PC-9 (cell line): ENCODE measurements around the gene ADAR. TPM values are rescaled to one million over a fixed set of nuclear protein-coding genes. Genes with fewer than 3 reads are reported as not detected.

Source experiments
- BruUV-seq: library from RNA; stranded (reverse); fragments of 400-500 nt; replicated peaks from 2 replicates; lab custom pipeline; 2021; lab: Mats Ljungman, UMichigan
- CTCF ChIA-PET: fragments of 300-600 bp; sonication (Branson Sonifier 250); formaldehyde crosslinking; loops from one replicate; lab custom pipeline; 2022; ENCODE audit warnings: antibody characterized with exemption; lab: Charles Lee
- POLR2A ChIA-PET: fragments of 300-600 bp; sonication (Branson Sonifier 250); formaldehyde crosslinking; loops from one replicate; lab custom pipeline; 2022; ENCODE audit warnings: antibody characterized with exemption; ENCODE audit not compliant: unreplicated experiment; lab: Charles Lee
- DNase-seq, 2 experiments: peaks; one replicate each; pipeline versions ENCODE4 v3.0.0 to v3.0.0-alpha.2; 2015 to 2022; ENCODE audit warnings: mixed read lengths in 1 of 2
- H2AFZ ChIP-seq: fragments of 200-600 bp; sonication (generic); 2 replicates; pipeline ENCODE4 v1.8.1; 2017; ENCODE audit warnings: antibody characterized with exemption
- H3F3A ChIP-seq: fragments of 200-600 bp; sonication (generic); 2 replicates; pipeline ENCODE4 v1.8.1; 2017; ENCODE audit warnings: antibody characterized with exemption, mild to moderate bottlenecking, low read depth; ENCODE audit not compliant: insufficient read depth
- H3K27ac ChIP-seq: fragments of 200-600 bp; sonication (generic); 2 replicates; pipeline ENCODE4 v1.6.1; 2016; ENCODE audit warnings: mixed run types
- H3K27me3 ChIP-seq: fragments of 200-600 bp; sonication (generic); 2 replicates; pipeline ENCODE4 v1.6.1; 2016; ENCODE audit warnings: low read depth, mixed run types; ENCODE audit not compliant: insufficient read depth
- H3K36me3 ChIP-seq: fragments of 200-600 bp; sonication (generic); 2 replicates; pipeline ENCODE4 v1.6.1; 2016; ENCODE audit warnings: low read depth, mixed run types
- H3K4me1 ChIP-seq: fragments of 200-600 bp; sonication (generic); replicated peaks from 2 replicates; pipeline ENCODE4 v1.6.1; 2016; ENCODE audit warnings: mixed run types; ENCODE audit not compliant: insufficient read depth
- H3K4me2 ChIP-seq: fragments of 200-600 bp; sonication (generic); 2 replicates; pipeline ENCODE4 v1.6.1; 2017; ENCODE audit warnings: mixed run types
- H3K4me3 ChIP-seq: fragments of 200-600 bp; sonication (generic); 2 replicates; pipeline ENCODE4 v1.6.1; 2016; ENCODE audit warnings: mixed run types
- H3K79me2 ChIP-seq: fragments of 200-600 bp; sonication (generic); 2 replicates; pipeline ENCODE4 v1.6.1; 2017; ENCODE audit warnings: low read depth, mixed run types
- H3K9me2 ChIP-seq: fragments of 200-600 bp; sonication (generic); 2 replicates; pipeline ENCODE4 v1.8.1; 2017; ENCODE audit warnings: mild to moderate bottlenecking; ENCODE audit not compliant: insufficient read depth
- H3K9me3 ChIP-seq: fragments of 200-600 bp; sonication (generic); 2 replicates; pipeline ENCODE4 v1.8.1; 2016; ENCODE audit warnings: low read depth; ENCODE audit not compliant: insufficient read depth
- H4K20me1 ChIP-seq: fragments of 200-600 bp; sonication (generic); 2 replicates; pipeline ENCODE4 v1.8.1; 2017; ENCODE audit not compliant: insufficient read depth
- CTCF ChIP-seq: fragments of 200-600 bp; sonication (generic); conservative IDR thresholded peaks from 2 replicates; pipeline ENCODE4 v1.6.1; 2017; ENCODE audit warnings: mixed run types, antibody characterized with exemption, mild to moderate bottlenecking, moderate library complexity
- EZH2 ChIP-seq: fragments of 200-600 bp; sonication (generic); IDR thresholded peaks from 2 replicates; pipeline ENCODE4 v1.8.0; 2017; ENCODE audit warnings: antibody characterized with exemption, low read depth
- intact Hi-C: fragments of 100-400 bp; cut with micrococcal nuclease; formaldehyde crosslinking; loops from one replicate; pipeline ENCODE4 v1.10.0; 2022; ENCODE audit not compliant: unreplicated experiment
- total RNA-seq: library from RNA; stranded (reverse); gene quantifications from 2 replicates; pipeline ENCODE4 v1.2.3, GENCODE V29; 2021

Gene ADAR
- total RNA-seq, 1 experiment from 2014 or later: 120 TPM

- Histone ChIP-seq H4K20me1 (no peaks in the 10 kb centered on the region; the same call in none of the 2 replicates), H3K4me2 (no peak overlapping the region), H3K4me3 (no peak overlapping the region), H3K4me1 (no peaks in the 10 kb centered on the region), H2AFZ (no peak overlapping the region), H3K27me3 (peaks cover 33% of the 10 kb centered on the region), H3K36me3 (peaks cover 11% of the 10 kb centered on the region), H3K9me3 (no peaks in the 10 kb centered on the region), H3K9me2 (no peaks in the 10 kb centered on the region), H3K79me2 (no peaks in the 10 kb centered on the region), H3F3A (peaks cover 15% of the 10 kb centered on the region; the same call in 1 of the 2 replicates), H3K27ac (no peak overlapping the region)
- peak; percentile 39 to 66 for DNase-seq
- TF ChIP-seq EZH2: no peak
- peak; percentile 85 for TF ChIP-seq CTCF
- intact Hi-C loops: loop anchor here (1.0 to 5.0 kb wide), 4 partner anchors 66 to 360 kb away; partner anchors contain the start of gene IL6R
- CTCF ChIA-PET: interaction anchor here (0.6 to 1.2 kb wide), 4 partner anchors 66 to 386 kb away, joined by 3 to 12 read pairs (median 4); a partner anchor contains a TSS
- BruUV-seq: no TSS peak
- POLR2A ChIA-PET: interaction anchor here (0.6 to 0.8 kb wide), 3 partner anchors 129 to 365 kb away, joined by 3 to 9 read pairs (median 4); no protein-coding TSS in a partner anchor
These were observed 61.5 kb downstream of the ADAR start for GRCh38 chr1:154546264-154547063.

- ChIA-PET POLR2A (no interaction called here), CTCF (interaction anchor here (0.6 kb wide), 1 partner anchor 133 kb away, joined by 3 read pairs; no protein-coding TSS in a partner anchor)
- TF ChIP-seq EZH2: no peak
- no peak for TF ChIP-seq CTCF
- H4K20me1 ChIP-seq: no peaks in the 10 kb centered on the region; the same call in 1 of the 2 replicates
- no peak for DNase-seq
- BruUV-seq: no TSS peak
- no peak overlapping the region for H2AFZ ChIP-seq
- H3K9me3 ChIP-seq: no peaks in the 10 kb centered on the region
- no peaks in the 10 kb centered on the region for H3K9me2 ChIP-seq
- H3K27me3 ChIP-seq: peaks cover 73% of the 10 kb centered on the region
- H3K27ac ChIP-seq: no peak overlapping the region
- no peaks in the 10 kb centered on the region for H3K36me3 ChIP-seq
- H3F3A ChIP-seq: no peaks in the 10 kb centered on the region
- intact Hi-C loops: no loop called here
- H3K4me1 ChIP-seq: no peaks in the 10 kb centered on the region
- no peak overlapping the region for H3K4me3 ChIP-seq
- no peak overlapping the region for H3K4me2 ChIP-seq
- H3K79me2 ChIP-seq: no peaks in the 10 kb centered on the region
These were observed 66.8 kb downstream of the ADAR start for GRCh38 chr1:154541231-154541630.

- Histone ChIP-seq H3K36me3 (no peaks in the 10 kb centered on the region), H3K9me3 (no peaks in the 10 kb centered on the region), H3K4me1 (no peaks in the 10 kb centered on the region), H2AFZ (no peak overlapping the region), H3K27ac (no peak overlapping the region), H3K4me2 (no peak overlapping the region), H4K20me1 (no peaks in the 10 kb centered on the region; the same call in 1 of the 2 replicates), H3K79me2 (no peaks in the 10 kb centered on the region), H3F3A (no peaks in the 10 kb centered on the region), H3K9me2 (no peaks in the 10 kb centered on the region), H3K4me3 (no peak overlapping the region), H3K27me3 (peaks cover 80% of the 10 kb centered on the region)
- DNase-seq: peak in 1 of 2 experiments; percentile 50
- BruUV-seq: no TSS peak
- intact Hi-C loops: no loop called here
- POLR2A ChIA-PET: no interaction called here
- no peak for TF ChIP-seq CTCF
- TF ChIP-seq EZH2: no peak
- CTCF ChIA-PET: interaction anchor here (0.6 kb wide), 1 partner anchor 87 kb away, joined by 3 read pairs; no protein-coding TSS in a partner anchor
These were observed 68.2 kb downstream of the ADAR start for GRCh38 chr1:154539486-154540483.
